HS-5 (cell line): ENCODE measurements around the gene LRRK2.
"Not testable (repeated sequence)": the region's sequence is repeated elsewhere in the genome, so short reads cannot be mapped to it uniquely, and the experiment has no call there.

Experiments
- DNase-seq: peaks from one replicate; pipeline ENCODE4 v3.0.0-alpha.2; 2012; ENCODE audit warnings: low read depth

The LRRK2 gene

DNA sequence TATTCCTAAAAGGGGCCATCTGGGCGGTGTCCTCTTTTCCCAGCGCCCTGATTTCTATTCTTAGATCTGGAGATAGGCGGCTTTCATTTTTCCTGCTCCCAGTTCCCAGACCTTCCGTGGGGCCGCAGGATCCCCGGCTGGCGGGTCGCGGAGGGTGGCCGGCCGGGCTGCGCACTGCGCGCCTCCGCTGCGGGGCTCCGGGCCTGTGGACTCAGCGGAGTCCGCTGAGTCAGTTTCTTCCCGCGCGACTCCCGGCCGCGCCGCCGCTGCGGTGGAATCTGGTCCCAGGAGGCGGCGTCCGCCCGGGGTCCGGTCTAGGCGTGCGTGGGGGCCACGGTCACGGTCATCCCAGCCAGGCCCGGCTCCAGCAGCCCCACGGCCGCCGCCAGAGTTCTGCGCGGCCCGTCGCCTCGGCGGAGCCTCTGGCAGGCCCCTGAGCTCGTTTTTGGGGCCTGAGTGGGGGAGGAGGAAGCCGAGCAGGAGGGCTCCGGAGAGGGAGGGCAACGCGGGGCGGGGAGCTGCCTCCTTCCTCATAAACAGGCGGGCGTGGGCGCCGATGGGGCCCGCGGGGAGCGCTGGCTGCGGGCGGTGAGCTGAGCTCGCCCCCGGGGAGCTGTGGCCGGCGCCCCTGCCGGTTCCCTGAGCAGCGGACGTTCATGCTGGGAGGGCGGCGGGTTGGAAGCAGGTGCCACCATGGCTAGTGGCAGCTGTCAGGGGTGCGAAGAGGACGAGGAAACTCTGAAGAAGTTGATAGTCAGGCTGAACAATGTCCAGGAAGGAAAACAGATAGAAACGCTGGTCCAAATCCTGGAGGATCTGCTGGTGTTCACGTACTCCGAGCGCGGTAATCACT lies at the start of gene LRRK2:
Gene LRRK2, plus strand, starts transcription at position 559 of the 853 bp plus-strand sequence. Its CDS starts 135 bp downstream, at position 694.
- no peak for DNase-seq

- DNase-seq: no peak
Observed at GRCh38 chr12:40175045-40175444, 49.8 kb upstream of the LRRK2 start.

- DNase-seq: no peak
Observed at GRCh38 chr12:40175489-40175888, 49.3 kb upstream of the LRRK2 start.

DNA sequence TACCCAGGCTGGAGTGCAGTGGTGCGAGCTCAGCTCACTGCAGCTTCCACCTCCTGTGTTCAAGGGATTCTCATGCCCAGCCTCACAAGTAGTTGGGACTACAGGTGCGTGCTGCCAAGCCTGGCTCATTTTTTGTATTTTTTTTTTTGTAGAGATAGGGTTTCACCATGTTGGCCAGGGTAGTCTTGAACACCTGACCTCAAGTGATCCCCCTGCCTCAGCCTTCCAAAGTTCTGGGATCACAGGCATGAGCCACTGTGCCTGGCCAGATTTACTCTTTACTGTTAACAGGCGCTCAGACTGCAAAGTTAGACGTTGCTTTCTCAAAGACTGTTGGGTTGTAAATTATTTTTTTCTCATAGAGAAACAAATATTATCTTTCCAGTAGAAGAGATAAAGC lies 46.1 kb upstream of the LRRK2 start:
- DNase-seq: no peak

DNA sequence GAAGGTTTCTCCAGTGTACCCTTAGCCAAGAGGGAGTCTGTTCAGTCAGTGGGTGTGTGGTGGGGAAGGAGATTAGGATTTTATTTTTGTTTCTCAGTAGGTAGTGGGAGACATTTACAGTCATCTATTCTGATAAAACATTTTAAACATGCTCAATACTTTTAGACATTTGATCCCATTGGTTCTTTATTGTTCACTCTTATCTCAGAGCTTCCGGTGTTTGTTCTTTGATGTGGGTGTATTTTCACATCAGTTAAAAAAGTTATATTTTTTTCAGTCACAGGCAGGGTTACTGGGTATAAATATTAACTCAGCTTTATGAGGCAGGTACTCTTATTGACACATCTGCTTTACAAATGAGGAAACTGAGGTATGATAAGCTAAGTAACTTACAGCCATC lies 43.3 kb upstream of the LRRK2 start:
- no peak for DNase-seq

DNA sequence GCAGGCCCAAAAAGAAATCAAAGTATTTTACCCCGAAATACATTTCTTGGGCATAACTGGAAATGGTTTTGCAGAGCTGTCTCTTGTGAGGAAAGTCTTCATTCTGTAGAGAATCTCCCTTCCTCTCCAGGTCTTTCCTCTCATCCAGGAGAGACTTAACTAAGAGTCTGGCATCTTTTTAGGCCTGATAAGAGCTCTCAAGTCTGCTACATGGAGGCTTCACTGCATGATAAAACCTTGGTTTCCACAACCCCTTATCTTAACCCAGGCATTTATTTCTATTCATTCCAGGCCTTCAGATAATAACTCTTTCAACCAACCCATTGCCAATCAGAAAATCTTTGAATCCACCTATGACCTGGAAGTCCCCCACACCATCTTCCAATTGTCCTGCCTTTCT lies 41.1 kb upstream of the LRRK2 start:
- DNase-seq: no peak

DNA sequence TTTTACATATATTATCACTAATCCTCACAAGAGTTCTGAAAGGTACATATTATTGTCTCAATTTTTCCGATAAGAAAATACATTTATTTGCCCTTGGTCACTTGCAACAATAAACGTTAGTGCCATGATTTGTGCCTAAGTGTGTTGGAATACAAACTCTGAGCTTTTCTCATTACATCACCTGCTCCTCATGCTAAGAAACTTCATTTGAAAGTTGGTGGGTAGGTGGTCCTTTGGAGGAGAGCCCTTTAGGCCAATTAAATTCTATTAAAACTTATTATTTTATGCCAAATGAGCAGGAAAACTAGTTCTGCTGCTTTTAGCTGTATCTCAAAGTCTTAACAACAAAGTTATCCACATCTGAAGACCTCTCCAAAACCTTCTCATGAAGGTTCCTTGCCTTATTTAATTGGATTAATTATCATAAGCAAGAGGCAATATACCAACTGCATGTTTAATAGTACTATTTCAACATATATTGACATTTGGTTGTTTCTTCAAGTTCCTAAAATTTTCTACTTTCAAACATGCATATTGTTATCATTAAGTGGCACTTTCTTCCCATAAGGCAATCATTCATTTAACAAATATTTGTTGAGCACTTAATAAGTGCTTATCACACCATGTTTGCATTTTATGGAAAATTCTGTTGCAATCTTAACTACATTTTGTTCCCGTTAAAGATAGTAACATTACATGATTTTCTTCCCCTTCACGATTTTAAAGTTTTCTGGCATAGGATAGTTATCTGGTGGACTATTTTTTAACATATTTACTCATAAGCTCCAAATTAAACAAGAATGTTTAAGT lies 40.1 kb upstream of the LRRK2 start:
- DNase-seq: no peak

DNA sequence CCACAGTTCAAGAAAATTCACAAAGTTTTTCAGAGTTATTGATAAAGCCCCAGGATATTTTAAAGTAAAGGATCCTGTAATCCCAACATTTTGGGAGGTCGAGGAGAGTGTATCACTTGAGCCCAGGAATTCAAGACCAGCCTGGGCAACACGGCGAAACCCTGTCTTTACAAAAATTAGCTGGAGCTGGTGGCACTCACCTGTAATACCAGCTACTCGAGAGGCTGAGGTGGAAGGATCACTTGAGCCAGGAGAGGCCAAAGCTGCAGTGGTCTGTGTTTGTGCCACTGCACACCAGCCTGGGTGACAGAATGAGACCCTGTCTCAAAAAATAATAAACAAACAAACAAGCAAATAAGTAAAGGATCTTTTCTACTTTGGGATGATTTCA lies 39.5 kb upstream of the LRRK2 start:
- no peak for DNase-seq

GRCh38 chr12:40188558-40189320 lies 36.1 kb upstream of the LRRK2 start:
- DNase-seq: no peak

- no peak for DNase-seq
Observed at GRCh38 chr12:40192704-40193255, 32.0 kb upstream of the LRRK2 start.

DNA sequence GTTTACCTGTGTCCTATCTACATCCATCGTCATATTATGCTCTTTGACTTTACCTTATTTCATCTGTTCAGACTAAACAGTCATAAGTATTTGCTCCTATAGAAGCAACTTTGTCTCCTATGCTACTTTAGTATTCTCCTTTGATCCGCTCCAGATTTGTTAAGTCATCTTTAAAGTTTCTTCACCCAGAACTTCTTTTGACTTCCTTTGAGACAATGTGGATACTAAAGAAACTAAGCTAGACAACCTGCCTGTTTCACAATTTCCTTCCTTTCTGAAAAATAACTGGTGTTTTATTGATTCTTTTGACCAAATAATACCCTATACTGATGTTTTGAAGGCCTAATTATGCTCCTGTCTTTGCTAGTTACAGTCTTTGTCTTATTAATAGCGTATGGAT lies 30.0 kb upstream of the LRRK2 start:
- no peak for DNase-seq

DNA sequence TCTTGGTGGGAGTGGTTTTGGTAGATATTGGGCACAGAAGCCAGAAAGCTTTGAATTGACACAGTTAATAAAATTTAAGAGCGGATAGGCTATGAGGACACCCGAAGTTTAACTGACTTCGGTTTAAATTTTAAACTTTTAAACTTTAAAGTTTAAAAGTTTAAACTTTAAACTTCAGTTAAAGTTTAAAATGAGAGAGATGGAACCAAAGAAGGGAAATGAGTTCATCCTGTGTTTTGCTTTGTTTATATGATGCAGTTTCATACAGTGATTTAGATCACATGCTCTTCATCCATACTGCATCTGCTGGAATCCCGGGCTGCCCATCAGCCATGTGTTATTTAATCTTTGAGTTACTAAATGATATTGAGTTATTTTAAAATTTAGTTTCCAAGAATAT lies 27.2 kb upstream of the LRRK2 start:
- no peak for DNase-seq

GRCh38 chr12:40198601-40199000 lies 26.2 kb upstream of the LRRK2 start:
- no peak for DNase-seq

- no peak for DNase-seq
Observed at GRCh38 chr12:40202095-40203059, 22.4 kb upstream of the LRRK2 start.

DNA sequence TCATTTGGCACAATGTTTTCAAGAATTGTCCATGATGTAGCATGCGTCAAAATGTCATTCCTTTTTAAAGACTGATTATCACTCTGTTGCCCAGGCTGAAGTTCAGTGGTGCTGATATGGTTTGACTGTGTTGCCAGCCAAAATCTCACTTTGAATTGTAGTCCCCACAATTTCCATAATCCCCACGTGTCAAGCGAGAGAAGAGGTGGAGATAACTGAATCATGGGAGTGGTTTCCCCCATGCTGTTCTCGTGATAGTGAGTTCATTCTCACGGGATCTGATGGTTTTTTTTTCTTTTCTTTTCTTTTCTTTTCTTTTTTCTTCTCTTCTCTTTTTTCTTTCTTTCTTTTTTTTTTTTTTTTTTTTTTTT lies 21.8 kb upstream of the LRRK2 start:
- no peak for DNase-seq

- DNase-seq: no peak
Observed at GRCh38 chr12:40204337-40204736, 20.5 kb upstream of the LRRK2 start.

GRCh38 chr12:40207551-40207950 lies 17.2 kb upstream of the LRRK2 start:
- DNase-seq: no peak

DNA sequence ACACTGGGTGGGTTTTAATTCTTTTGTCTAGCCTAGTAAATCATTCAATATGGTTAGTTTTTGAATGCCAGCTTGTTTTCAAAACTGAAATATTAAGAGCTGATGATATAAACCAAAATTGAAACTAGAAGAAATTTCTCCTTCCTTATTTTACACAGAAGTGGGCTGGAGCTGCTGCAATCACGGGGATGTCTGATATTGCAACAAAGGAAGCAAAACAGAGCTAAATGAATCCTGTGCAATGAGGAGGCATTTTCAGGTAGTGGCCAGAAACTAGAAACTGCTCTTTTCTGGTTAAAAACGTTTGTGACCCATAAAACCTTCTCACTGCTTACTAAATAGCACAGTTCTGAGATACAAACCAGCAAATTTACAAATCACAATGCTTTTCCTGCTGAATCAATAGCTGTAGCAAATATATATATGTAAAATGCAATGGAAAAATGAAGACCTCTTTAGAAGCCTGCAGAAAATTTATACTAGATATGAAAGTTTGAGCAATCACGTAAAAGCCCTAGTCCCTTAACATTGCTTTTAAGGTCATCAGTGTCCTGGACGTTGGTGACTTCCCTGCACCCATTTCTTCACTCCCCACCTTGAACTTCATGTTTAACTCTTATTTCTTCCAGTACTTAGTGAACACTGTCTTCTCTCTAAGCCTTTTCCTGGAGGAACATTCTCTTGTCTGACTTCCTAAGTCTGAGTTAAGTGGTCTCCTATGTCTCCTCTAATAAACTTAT lies 15.9 kb upstream of the LRRK2 start:
- DNase-seq: no peak

DNA sequence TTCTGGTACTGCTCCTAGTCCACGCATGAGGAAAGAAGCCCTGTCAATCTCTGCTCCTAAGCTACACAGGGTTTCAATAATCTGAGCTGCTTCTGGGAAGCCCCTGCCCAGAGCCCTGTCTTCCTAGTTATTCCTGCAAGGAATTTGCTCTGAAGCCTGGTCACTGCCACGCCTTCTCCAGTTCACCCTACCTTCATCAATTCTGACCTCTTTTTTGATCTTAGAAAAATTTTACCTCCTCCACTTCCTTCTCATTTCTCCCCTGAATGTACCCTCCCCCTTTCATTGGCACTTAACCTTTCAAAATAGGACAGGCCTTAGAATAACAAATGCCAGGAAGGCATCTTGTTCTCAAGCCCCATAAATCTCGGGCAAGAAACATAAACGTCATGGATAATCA lies 14.9 kb upstream of the LRRK2 start:
- DNase-seq: no peak

DNA sequence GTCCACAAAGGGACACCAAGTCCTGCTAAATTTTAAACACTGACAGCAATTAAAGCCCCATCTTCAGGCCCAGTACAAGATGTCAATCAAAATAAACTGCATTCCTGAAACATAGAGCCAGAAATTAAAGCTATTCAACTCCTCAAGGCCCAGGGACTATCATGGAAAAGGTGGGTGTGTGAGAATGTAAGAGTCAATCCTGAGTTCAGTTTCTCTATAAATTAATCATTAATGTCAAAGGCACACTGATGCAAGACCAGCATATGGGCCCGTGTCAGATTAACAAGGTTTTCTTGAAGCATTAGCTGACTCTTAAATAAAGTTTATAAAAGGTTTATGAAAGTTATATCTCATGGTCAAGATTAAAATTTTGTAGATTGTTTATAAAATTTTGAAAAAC lies 13.6 kb upstream of the LRRK2 start:
- not testable (repeated sequence) for DNase-seq
